Measurements from ENCODE around the gene FGFR3. TPM values are rescaled to one million over a fixed set of nuclear protein-coding genes. Genes with fewer than 3 reads are reported as not detected.

FGFR3 gene
- total RNA-seq, 6 donors from 2014 or later = 18.5 to 92.2 (median 24.4) TPM

DNA sequence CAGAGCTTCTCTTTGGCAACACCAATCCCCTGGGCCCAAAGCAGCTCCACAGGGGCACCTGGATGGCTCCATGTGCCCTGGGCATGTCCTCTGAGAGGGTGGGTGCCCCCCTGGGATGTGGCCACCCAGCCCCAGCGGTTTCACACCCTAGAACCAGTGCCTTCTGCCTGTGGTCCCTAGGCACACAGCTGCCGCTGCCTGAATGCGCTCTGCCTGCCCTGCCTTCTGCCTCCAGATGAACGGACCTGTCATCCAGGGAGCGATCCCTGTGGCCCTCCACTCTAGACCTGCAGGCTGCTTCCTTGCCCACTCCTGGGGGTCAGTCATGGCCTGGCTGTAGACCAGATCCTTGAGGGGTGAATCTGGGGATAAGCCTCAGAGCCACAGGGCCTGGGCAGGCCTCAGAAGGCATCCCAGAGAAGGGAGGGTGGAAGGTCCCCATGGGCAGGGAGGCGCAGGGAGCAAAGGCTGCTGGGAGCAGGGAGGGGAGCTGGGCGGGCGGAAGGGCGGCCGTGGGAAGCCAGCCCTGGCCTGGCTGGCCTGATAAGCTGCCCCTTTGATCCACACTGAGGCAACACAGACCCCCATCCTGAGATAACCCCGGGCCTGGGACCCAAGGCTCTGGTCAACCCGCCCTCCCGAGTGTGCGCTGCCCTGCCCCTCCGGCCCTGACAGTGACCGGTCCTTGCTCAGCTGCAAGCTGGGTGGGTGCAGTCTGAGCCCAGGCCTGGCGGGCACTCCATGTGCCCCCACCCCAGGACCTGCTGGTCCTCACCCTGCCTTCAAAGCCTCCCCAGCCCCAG is 8.1 kb upstream of the FGFR3 start:
- no peaks in the 10 kb centered on the region for H3K9me3 ChIP-seq
- no peaks in the 10 kb centered on the region for H3K36me3 ChIP-seq
- WGBS, 2 donors = 65 to 75% methylated on average over 5 to 16 of the region's 17 CpGs
- ATAC-seq (ENCODE audit: low FRiP score in 2 of 2) (peak in 1 of 2 donors; percentile 16), DNase-seq (no peak)
- peak overlapping the region in 1 of 4 donors; percentile 47 for H3K27ac ChIP-seq
- H3K4me3 ChIP-seq = no peak overlapping the region
- no peaks in the 10 kb centered on the region for H3K27me3 ChIP-seq
- no peak for TF ChIP-seq POLR2A (IDR thresholded peaks at IDR 0.05)
- peaks cover 0 to 20% (median 6%) of the 10 kb centered on the region in 4 donors for H3K4me1 ChIP-seq

DNA sequence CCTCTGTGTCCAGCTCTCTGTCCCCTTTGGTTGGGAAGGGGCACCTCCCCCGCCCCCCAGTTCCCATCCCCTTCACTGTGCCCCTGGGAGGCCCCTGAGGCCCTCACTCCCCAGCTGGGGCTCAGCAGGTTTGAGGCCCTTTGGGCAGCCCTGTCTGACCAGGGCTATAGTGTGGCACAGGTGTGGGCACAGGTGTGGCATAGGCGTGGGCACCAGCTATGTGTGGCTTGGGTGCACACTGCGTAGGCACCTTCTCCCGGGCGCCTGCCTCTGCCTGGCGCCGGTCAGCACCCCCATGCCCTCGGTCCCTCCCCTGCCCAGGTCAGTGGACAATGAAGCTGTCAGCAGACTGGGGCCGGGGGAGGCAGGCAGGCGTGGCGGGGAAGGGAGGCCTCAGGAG is 7.5 kb upstream of the FGFR3 start:
- TF ChIP-seq EP300 (IDR thresholded peaks at IDR 0.05) = no peak
- TF ChIP-seq, protein P1, sequence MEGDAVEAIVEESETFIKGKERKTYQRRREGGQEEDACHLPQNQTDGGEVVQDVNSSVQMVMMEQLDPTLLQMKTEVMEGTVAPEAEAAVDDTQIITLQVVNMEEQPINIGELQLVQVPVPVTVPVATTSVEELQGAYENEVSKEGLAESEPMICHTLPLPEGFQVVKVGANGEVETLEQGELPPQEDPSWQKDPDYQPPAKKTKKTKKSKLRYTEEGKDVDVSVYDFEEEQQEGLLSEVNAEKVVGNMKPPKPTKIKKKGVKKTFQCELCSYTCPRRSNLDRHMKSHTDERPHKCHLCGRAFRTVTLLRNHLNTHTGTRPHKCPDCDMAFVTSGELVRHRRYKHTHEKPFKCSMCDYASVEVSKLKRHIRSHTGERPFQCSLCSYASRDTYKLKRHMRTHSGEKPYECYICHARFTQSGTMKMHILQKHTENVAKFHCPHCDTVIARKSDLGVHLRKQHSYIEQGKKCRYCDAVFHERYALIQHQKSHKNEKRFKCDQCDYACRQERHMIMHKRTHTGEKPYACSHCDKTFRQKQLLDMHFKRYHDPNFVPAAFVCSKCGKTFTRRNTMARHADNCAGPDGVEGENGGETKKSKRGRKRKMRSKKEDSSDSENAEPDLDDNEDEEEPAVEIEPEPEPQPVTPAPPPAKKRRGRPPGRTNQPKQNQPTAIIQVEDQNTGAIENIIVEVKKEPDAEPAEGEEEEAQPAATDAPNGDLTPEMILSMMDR (IDR thresholded peaks at IDR 0.05) = no peak
- TF ChIP-seq POLR2A (IDR thresholded peaks at IDR 0.05) = no peak
- TF ChIP-seq POLR2AphosphoS5 (IDR thresholded peaks at IDR 0.05) = no peak
- DNase-seq = no peak
- Histone ChIP-seq H3K9me3 (no peaks in the 10 kb centered on the region), H3K36me3 (no peaks in the 10 kb centered on the region), H3K27me3 (no peaks in the 10 kb centered on the region), H3K27ac (peak overlapping the region in 1 of 4 donors; percentile 47), H3K4me3 (no peak overlapping the region), H3K4me1 (peaks cover 0 to 20% (median 6%) of the 10 kb centered on the region in 4 donors)
- no peak for ATAC-seq (ENCODE audit: low FRiP score in 2 of 2)
- WGBS, 2 donors = 70 to 93% methylated on average over 2 to 8 of the region's 11 CpGs

DNA sequence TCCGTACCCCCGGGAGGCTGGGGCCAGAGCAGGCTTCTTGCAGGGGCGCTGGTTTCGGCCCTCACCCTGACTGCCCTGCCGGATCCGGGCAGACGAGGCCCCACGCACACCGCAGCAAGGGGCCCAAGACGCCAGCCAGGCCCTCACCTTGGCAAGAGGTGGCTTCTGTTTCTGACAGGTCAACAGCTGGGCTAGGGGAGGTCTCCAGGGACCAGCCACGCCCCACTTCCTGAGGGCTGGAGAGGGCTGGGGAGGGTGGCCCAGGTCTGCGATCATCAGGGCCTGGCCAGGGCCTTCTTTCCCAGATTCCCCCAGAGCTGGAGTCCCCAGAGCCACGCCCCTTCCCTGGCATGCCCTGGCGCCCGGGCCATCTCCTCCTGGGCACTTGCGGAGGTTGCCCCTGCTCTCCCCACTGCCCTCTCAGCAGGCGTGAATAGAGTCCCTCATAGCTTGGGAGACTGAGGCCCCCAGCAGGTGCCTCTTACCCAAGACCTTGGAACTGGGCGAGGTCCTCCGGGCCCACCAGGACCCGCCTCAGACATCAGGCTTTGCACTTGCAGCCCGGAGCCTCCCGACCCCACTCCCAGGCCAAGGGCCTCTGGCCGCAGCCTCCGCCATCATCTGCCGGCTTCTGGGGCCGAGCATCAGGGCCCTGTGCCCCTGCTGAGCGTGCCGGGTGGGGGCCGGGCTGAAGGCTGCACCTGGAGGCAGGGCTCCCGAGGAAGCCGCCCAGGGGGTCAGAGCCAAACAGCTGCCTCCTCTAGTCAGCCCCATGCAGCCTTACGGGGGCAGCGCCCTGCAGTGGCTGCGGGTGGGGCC is 6.3 kb upstream of the FGFR3 start:
- Histone ChIP-seq H3K4me1 (peaks cover 0 to 20% (median 6%) of the 10 kb centered on the region in 4 donors), H3K4me3 (no peak overlapping the region), H3K27me3 (no peaks in the 10 kb centered on the region), H3K36me3 (no peaks in the 10 kb centered on the region), H3K27ac (no peak overlapping the region), H3K9me3 (no peaks in the 10 kb centered on the region)
- 69 to 88% methylated on average over 17 to 18 of the region's 34 CpGs for WGBS, 2 donors
- peak in 1 of 2 donors; percentile 80 for DNase-seq
- no peak for ATAC-seq (ENCODE audit: low FRiP score in 2 of 2)
- TF ChIP-seq POLR2A (IDR thresholded peaks at IDR 0.05) (no peak), POLR2AphosphoS5 (IDR thresholded peaks at IDR 0.05) (no peak), EP300 (IDR thresholded peaks at IDR 0.05) (no peak)
- TF ChIP-seq, protein P1 (IDR thresholded peaks at IDR 0.05) = no peak

DNA sequence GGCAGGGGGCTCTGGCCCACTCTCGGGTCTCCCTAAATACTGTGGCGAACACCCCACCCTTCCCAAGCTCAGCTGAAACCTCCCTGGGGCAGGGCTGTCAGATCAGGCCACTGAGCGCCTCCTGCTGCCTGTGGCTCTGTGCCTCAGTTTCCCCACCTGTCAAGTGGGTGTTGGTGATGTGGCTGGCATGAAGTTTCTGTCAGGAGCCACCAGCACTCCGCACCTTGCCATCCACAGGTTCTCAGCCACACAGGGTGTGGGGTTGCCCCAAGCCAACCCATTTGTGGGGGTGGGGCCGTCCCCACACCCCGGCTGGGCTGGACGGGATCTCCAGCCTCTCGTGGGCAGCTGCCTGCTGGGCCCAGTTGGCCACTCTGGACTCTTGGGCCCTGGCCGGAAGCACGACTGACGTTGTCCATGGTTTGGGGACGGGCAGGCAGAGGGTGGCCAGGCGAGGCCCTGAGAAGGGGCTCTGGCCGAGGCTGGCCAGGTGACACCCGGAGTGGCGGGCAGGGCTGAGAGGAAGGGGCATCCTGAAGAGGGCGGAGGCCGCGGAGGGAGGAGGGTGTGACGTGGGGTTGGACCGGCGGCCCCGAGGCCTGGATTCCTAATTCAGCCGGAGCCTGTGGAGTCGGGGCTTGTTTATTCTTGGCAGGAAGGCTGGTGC is 5.5 kb upstream of the FGFR3 start:
- Histone ChIP-seq H3K4me3 (no peak overlapping the region), H3K9me3 (no peaks in the 10 kb centered on the region), H3K36me3 (no peaks in the 10 kb centered on the region), H3K27ac (no peak overlapping the region), H3K27me3 (peaks cover 0 to 2% (median 0%) of the 10 kb centered on the region in 4 donors), H3K4me1 (peaks cover 0 to 20% (median 7%) of the 10 kb centered on the region in 4 donors)
- TF ChIP-seq POLR2AphosphoS5 (IDR thresholded peaks at IDR 0.05) (no peak), POLR2A (IDR thresholded peaks at IDR 0.05) (no peak), EP300 (IDR thresholded peaks at IDR 0.05) (no peak)
- TF ChIP-seq, protein P1 (IDR thresholded peaks at IDR 0.05) = no peak
- 41% methylated on average over 14 to 22 of the region's 25 CpGs for WGBS, 2 donors
- no peak for DNase-seq
- no peak for ATAC-seq (ENCODE audit: low FRiP score in 2 of 2)

All from upper lobe of left lung (tissue), 6 donors.